ENCODE data around the gene PLD1.

Gene PLD1

GRCh38 chr3:171644681-171645080 lies 165.6 kb downstream of the PLD1 start:
- Histone ChIP-seq H3K9me3 (ENCODE audit: severe bottlenecking) (no peaks in the 10 kb centered on the region), H3K27me3 (ENCODE audit: insufficient read depth, poor library complexity, severe bottlenecking) (no peaks in the 10 kb centered on the region), H3K36me3 (ENCODE audit: low read depth) (no peaks in the 10 kb centered on the region), H3K4me3 (ENCODE audit: severe bottlenecking) (no peak overlapping the region), H3K27ac (ENCODE audit: poor library complexity, severe bottlenecking) (no peak overlapping the region), H3K4me1 (ENCODE audit: insufficient read depth, poor library complexity, severe bottlenecking) (no peaks in the 10 kb centered on the region)
- ATAC-seq (ENCODE audit: low read depth), result no peak
- no peak for TF ChIP-seq CTCF (IDR thresholded peaks at IDR 0.05; ENCODE audit: poor library complexity, severe bottlenecking)
- no peak for DNase-seq (ENCODE audit: low spot score)

DNA sequence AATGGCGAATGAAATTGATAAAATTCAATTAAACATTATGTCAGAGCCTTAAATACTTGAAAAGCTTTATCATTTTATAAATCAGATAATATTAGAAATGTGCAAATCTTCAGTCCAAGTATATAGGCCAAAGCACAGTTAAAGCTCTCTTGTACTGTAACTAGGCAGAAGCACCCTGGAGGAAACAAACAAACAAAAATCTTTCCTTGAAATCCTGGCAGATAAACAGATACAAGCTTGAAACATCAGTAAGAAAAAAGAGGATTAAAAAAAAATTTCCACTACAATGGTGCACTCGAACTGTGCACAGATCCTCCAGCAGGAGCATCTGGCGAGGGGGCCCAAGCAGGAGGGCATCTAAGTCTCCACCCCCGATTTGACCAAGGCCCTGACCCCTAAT lies 166.6 kb downstream of the PLD1 start:
- H3K36me3 ChIP-seq (ENCODE audit: low read depth), result no peaks in the 10 kb centered on the region
- H3K4me3 ChIP-seq (ENCODE audit: severe bottlenecking), result no peak overlapping the region
- DNase-seq (ENCODE audit: low spot score) (no peak), ATAC-seq (ENCODE audit: low read depth) (no peak)
- no peaks in the 10 kb centered on the region for H3K9me3 ChIP-seq (ENCODE audit: severe bottlenecking)
- no peaks in the 10 kb centered on the region for H3K27me3 ChIP-seq (ENCODE audit: insufficient read depth, poor library complexity, severe bottlenecking)
- H3K27ac ChIP-seq (ENCODE audit: poor library complexity, severe bottlenecking), result no peak overlapping the region
- H3K4me1 ChIP-seq (ENCODE audit: insufficient read depth, poor library complexity, severe bottlenecking), result no peaks in the 10 kb centered on the region
- TF ChIP-seq CTCF (IDR thresholded peaks at IDR 0.05; ENCODE audit: poor library complexity, severe bottlenecking), result no peak

DNA sequence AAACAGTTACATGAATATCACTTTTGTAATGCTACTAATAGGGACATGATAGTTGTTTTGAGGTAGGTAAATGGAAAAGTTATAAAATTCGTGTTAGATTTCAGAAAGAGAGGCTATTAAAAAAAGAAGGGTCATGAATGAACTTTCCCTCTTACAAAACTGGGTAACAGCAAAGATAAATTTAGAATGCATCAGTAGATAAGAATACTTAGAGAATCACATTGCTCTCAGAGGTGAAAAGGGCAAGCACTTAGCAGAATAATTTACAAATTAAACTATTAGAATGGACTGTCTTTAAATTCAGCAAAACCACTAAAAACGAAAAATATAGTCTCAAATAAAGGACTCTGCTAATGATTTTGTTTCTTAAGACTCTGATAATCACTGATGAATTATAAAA lies 167.2 kb downstream of the PLD1 start:
- DNase-seq (ENCODE audit: low spot score) (no peak), ATAC-seq (ENCODE audit: low read depth) (no peak)
- no peaks in the 10 kb centered on the region for H3K4me1 ChIP-seq (ENCODE audit: insufficient read depth, poor library complexity, severe bottlenecking)
- no peaks in the 10 kb centered on the region for H3K27me3 ChIP-seq (ENCODE audit: insufficient read depth, poor library complexity, severe bottlenecking)
- no peak overlapping the region for H3K27ac ChIP-seq (ENCODE audit: poor library complexity, severe bottlenecking)
- no peaks in the 10 kb centered on the region for H3K9me3 ChIP-seq (ENCODE audit: severe bottlenecking)
- H3K36me3 ChIP-seq (ENCODE audit: low read depth), result no peaks in the 10 kb centered on the region
- H3K4me3 ChIP-seq (ENCODE audit: severe bottlenecking), result no peak overlapping the region
- no peak for TF ChIP-seq CTCF (IDR thresholded peaks at IDR 0.05; ENCODE audit: poor library complexity, severe bottlenecking)

GRCh38 chr3:171640520-171641412 lies 169.5 kb downstream of the PLD1 start:
- no peak for DNase-seq (ENCODE audit: low spot score)
- TF ChIP-seq CTCF (IDR thresholded peaks at IDR 0.05; ENCODE audit: poor library complexity, severe bottlenecking), result peak; percentile 19
- H3K9me3 ChIP-seq (ENCODE audit: severe bottlenecking), result no peaks in the 10 kb centered on the region
- no peaks in the 10 kb centered on the region for H3K4me1 ChIP-seq (ENCODE audit: insufficient read depth, poor library complexity, severe bottlenecking)
- H3K27me3 ChIP-seq (ENCODE audit: insufficient read depth, poor library complexity, severe bottlenecking), result no peaks in the 10 kb centered on the region
- peak overlapping the region; percentile 6 for H3K27ac ChIP-seq (ENCODE audit: poor library complexity, severe bottlenecking)
- ATAC-seq (ENCODE audit: low read depth), result peak; percentile 71
- no peaks in the 10 kb centered on the region for H3K36me3 ChIP-seq (ENCODE audit: low read depth)
- H3K4me3 ChIP-seq (ENCODE audit: severe bottlenecking), result no peak overlapping the region

DNA sequence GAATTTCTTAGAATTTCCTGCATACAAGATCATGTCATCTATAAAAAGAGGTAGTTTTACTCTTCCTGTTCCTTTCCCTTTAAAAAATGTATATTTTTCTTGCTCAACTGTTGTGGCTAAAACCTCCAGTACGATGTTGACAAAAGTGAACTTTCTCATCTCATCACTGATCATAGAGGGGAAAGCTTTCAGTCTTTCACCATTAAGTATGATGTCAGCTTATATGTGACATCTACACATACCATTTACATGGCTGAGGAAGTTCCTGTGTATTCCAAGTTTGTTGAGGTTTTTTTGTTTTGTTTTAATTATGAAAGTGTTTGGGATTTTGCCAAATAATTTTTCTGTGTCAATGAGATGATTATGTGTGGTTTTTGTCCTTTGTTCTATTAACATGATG lies 173.6 kb downstream of the PLD1 start:
- no peak for ATAC-seq (ENCODE audit: low read depth)
- H3K4me3 ChIP-seq (ENCODE audit: severe bottlenecking), result no peak overlapping the region

More for the DNA sequence above, 173.6 kb downstream of the PLD1 start:
- Histone ChIP-seq H3K27ac (ENCODE audit: poor library complexity, severe bottlenecking) (no peak overlapping the region), H3K27me3 (ENCODE audit: insufficient read depth, poor library complexity, severe bottlenecking) (no peaks in the 10 kb centered on the region), H3K9me3 (ENCODE audit: severe bottlenecking) (no peaks in the 10 kb centered on the region), H3K4me1 (ENCODE audit: insufficient read depth, poor library complexity, severe bottlenecking) (no peaks in the 10 kb centered on the region), H3K36me3 (ENCODE audit: low read depth) (no peaks in the 10 kb centered on the region)
- no peak for TF ChIP-seq CTCF (IDR thresholded peaks at IDR 0.05; ENCODE audit: poor library complexity, severe bottlenecking)
- no peak for DNase-seq (ENCODE audit: low spot score)
